GM12878 (cell line): ENCODE data around the gene AIF1. TPM values are rescaled to one million over a fixed set of nuclear protein-coding genes. Genes with fewer than 3 reads are reported as not detected.

Experiments
- ATAC-seq: fragments of 200-7000 bp; cut with Tn5 transposase; 3 replicates; pipeline ENCODE4 v1.9.1; 2020; ENCODE audit warnings: mild to moderate bottlenecking, moderate library complexity
- BruUV-seq: library from RNA; stranded (reverse); fragments of 400-500 nt; replicated peaks from 2 replicates; lab custom pipeline; 2021; lab: Mats Ljungman, UMichigan
- CTCF ChIA-PET: fragments of 300-600 bp; sonication (Branson Sonifier 250); formaldehyde crosslinking; extraction: SDS; loops from one replicate; lab custom pipeline; 2021; ENCODE audit warnings: inconsistent platforms; lab: Yijun Ruan, JAX
- POLR2A ChIA-PET: fragments of 350-600 bp; formaldehyde crosslinking; extraction: SDS; loops from one replicate; lab custom pipeline; 2021; ENCODE audit warnings: inconsistent platforms; lab: Charles Lee
- RAD21 ChIA-PET: fragments of 300-600 bp; sonication (Branson Sonifier 250); formaldehyde crosslinking; loops from one replicate; lab custom pipeline; 2023; ENCODE audit warnings: antibody characterized with exemption; ENCODE audit not compliant: unreplicated experiment; lab: Charles Lee
- SMC1A ChIA-PET: fragments of 300-600 bp; sonication (Branson Sonifier 250); formaldehyde crosslinking; loops from one replicate; lab custom pipeline; 2023; ENCODE audit not compliant: unreplicated experiment, uncharacterized antibody; lab: Charles Lee
- DNase-seq: peaks from one replicate; pipeline ENCODE4 v3.0.0-alpha.2; 2011; ENCODE audit warnings: low read depth, low spot score
- FAIRE-seq: peaks from 3 replicates; lab custom pipeline; 2011; peaks lifted over from hg19 to GRCh38; lab: Jason Lieb, UNC
- H2AFZ ChIP-seq: 2 replicates; pipeline ENCODE4 v1.6.0; 2011; ENCODE audit warnings: low read depth, low read length, control low read depth; ENCODE audit not compliant: control insufficient read depth
- H3K27ac ChIP-seq: 2 replicates; pipeline ENCODE4 v1.5.1; 2011; ENCODE audit warnings: control low read depth; ENCODE audit not compliant: control insufficient read depth, insufficient read depth
- H3K27me3 ChIP-seq, 2 experiments: replicated peaks in 1 of 2; 2 replicates each; pipeline versions ENCODE4 v1.6.0 to v1.6.1; 2011; ENCODE audit warnings: low read length in 1 of 2; ENCODE audit not compliant: control insufficient read depth in 2 of 2, insufficient read depth in 2 of 2
- H3K36me3 ChIP-seq, 2 experiments: 2 replicates each; pipeline ENCODE4 v1.5.1; 2011; ENCODE audit warnings: low read length in 1 of 2; ENCODE audit not compliant: control insufficient read depth in 2 of 2, insufficient read depth in 2 of 2
- H3K4me1 ChIP-seq: 2 replicates; pipeline ENCODE4 v1.6.1; 2011; ENCODE audit warnings: mild to moderate bottlenecking, low read length, moderate library complexity, mixed read lengths; ENCODE audit not compliant: control insufficient read depth, insufficient read depth
- H3K4me2 ChIP-seq: 2 replicates; pipeline ENCODE4 v1.6.0; 2011; ENCODE audit warnings: control low read depth; ENCODE audit not compliant: control insufficient read depth, insufficient read depth
- H3K4me3 ChIP-seq: fragments of 200-600 bp; sonication (generic); 2 replicates; pipeline ENCODE4 v1.5.1; 2016
- H3K79me2 ChIP-seq: 2 replicates; pipeline ENCODE4 v1.6.0; 2011; ENCODE audit warnings: low read length; ENCODE audit not compliant: control insufficient read depth, insufficient read depth
- H3K9ac ChIP-seq: 2 replicates; pipeline ENCODE4 v1.8.0; 2011; ENCODE audit warnings: low read length, control low read depth, mixed read lengths; ENCODE audit not compliant: control insufficient read depth, insufficient read depth
- H3K9me3 ChIP-seq: replicated peaks from 3 replicates; pipeline ENCODE4 v1.5.1; 2011; ENCODE audit warnings: mild to moderate bottlenecking, low read length; ENCODE audit not compliant: control insufficient read depth, insufficient read depth
- H4K20me1 ChIP-seq: 2 replicates; pipeline ENCODE4 v1.6.0; 2011; ENCODE audit not compliant: control insufficient read depth, insufficient read depth
- ASH2L ChIP-seq: fragments of 300-600, 200-600 bp; sonication (generic); IDR thresholded peaks from 2 replicates; pipeline ENCODE4 v1.6.1; 2017; ENCODE audit warnings: low read depth, mild to moderate bottlenecking, borderline replicate concordance
- EED ChIP-seq: sonication (generic); IDR thresholded peaks from 2 replicates; pipeline ENCODE4 v1.6.1; 2016; ENCODE audit warnings: antibody characterized with exemption, low read depth
- EP300 ChIP-seq, 2 experiments: fragments of 150-350 bp in 1 of 2; IDR thresholded peaks; 2 replicates each; pipeline ENCODE4 v1.6.1; 2011 to 2012; ENCODE audit warnings: low read depth in 2 of 2, low read length in 2 of 2, borderline replicate concordance in 1 of 2, improper control_type of control experiment in 1 of 2, inconsistent platforms in 1 of 2; ENCODE audit not compliant: control insufficient read depth in 1 of 2
- GABPA ChIP-seq: IDR thresholded peaks from 2 replicates; pipeline ENCODE4 v1.6.1; 2014; ENCODE audit warnings: antibody characterized with exemption, low read depth, mild to moderate bottlenecking, inconsistent platforms
- IRF4 ChIP-seq: IDR thresholded peaks from 2 replicates; pipeline ENCODE4 v1.6.1; 2011; ENCODE audit warnings: low read depth, low read length
- JUNB ChIP-seq: IDR thresholded peaks from 2 replicates; pipeline ENCODE4 v1.6.1; 2016; ENCODE audit warnings: antibody characterized with exemption, mild to moderate bottlenecking
- NFYA ChIP-seq: IDR thresholded peaks from 2 replicates; pipeline ENCODE4 v1.6.1; 2011; ENCODE audit warnings: low read depth, mild to moderate bottlenecking, low read length, improper control_type of control experiment, borderline replicate concordance
- PML ChIP-seq: IDR thresholded peaks from 2 replicates; pipeline ENCODE4 v1.6.1; 2012; ENCODE audit warnings: low read length, inconsistent platforms
- POU2F2 ChIP-seq: IDR thresholded peaks from 3 replicates; pipeline ENCODE4 v1.6.1; 2011; ENCODE audit warnings: low read depth, mild to moderate bottlenecking, low read length, borderline replicate concordance
- RCOR1 ChIP-seq: conservative IDR thresholded peaks from 2 replicates; pipeline ENCODE4 v1.6.1; 2012; ENCODE audit warnings: low read depth, low read length, improper control_type of control experiment
- STAT1 ChIP-seq: fragments of 450-650 bp; conservative IDR thresholded peaks from 2 replicates; pipeline ENCODE4 v1.6.1; 2014; ENCODE audit warnings: antibody characterized with exemption, mild to moderate bottlenecking
- YY1 ChIP-seq: IDR thresholded peaks from 2 replicates; pipeline ENCODE4 v1.6.1; 2011; ENCODE audit warnings: low read depth, mild to moderate bottlenecking, low read length
- ZNF207 ChIP-seq: fragments of 450-650 bp; IDR thresholded peaks from 2 replicates; pipeline ENCODE4 v1.6.1; 2014; ENCODE audit warnings: antibody characterized with exemption, mild to moderate bottlenecking, borderline replicate concordance
- ZNF274 ChIP-seq: IDR thresholded peaks from one replicate; pipeline ENCODE4 v1.8.0; 2011; ENCODE audit not compliant: insufficient read length, insufficient read depth
- WGBS: methylation state at CpG from one replicate; pipeline ENCODE4 v1.1.6; 2016; ENCODE audit warnings: low lambda C conversion rate; ENCODE audit not compliant: insufficient replicate concordance, insufficient coverage; ENCODE audit errors: missing lambda C conversion rate; 5-methylcytosine and 5-hydroxymethylcytosine counted together
- in situ Hi-C: fragments of 300-500 bp; cut with MboI; formaldehyde crosslinking; loops from 9 replicates; pipeline ENCODE4 v1.14.3; 2018; ENCODE audit warnings: mixed read lengths
- intact Hi-C: fragments of 100-400 bp; cut with micrococcal nuclease; formaldehyde crosslinking; loops from one replicate; pipeline ENCODE4 v1.14.2; 2022; ENCODE audit not compliant: unreplicated experiment
- polyA plus RNA-seq, 11 experiments: library from polyadenylated mRNA; depleted of rRNA in 4 of 11; unstranded in 6 of 11; stranded (reverse) in 5 of 11; fragments of >200 nt; fragmentation: Nextera tagmentation in 4 of 11; fragmentation: Illumina TruSeq in 1 of 11; extraction: Ambion mirVana in 4 of 11; extraction: Trizol in 1 of 11; gene quantifications; 1 replicate in 1 of 11; 2 replicates in 10 of 11; pipeline versions ENCODE4 v1.2.1 to v1.2.3, GENCODE V29; 2011 to 2016; ENCODE audit warnings: inconsistent platforms in 2 of 11, missing spikeins in 2 of 11, low read depth in 1 of 11
- total RNA-seq, 4 experiments: library from RNA; depleted of rRNA in 3 of 4; stranded (reverse); fragments of >200 nt in 3 of 4; fragmentation: Illumina TruSeq in 1 of 4; extraction: Trizol in 1 of 4; gene quantifications; 2 replicates each; pipeline versions ENCODE4 v1.2.1 to v1.2.3, GENCODE V29; 2013 to 2021
- TF ChIP-seq, protein P1 (sequence below): fragments of 450-650 bp; IDR thresholded peaks from 2 replicates; pipeline ENCODE4 v1.6.1; 2014; ENCODE audit warnings: mild to moderate bottlenecking
- TF ChIP-seq, protein P2 (sequence below): fragments of 450-650 bp; IDR thresholded peaks from 2 replicates; pipeline ENCODE4 v1.6.1; 2017; ENCODE audit warnings: low read depth, mild to moderate bottlenecking, moderate library complexity
- TF ChIP-seq, protein P3 (sequence below): fragments of 450-650 bp; formaldehyde crosslinking; IDR thresholded peaks from 2 replicates; pipeline ENCODE4 v1.4.0; 2022; ENCODE audit warnings: mild to moderate bottlenecking, moderate library complexity

Gene AIF1
- total and polyA plus RNA-seq, 10 of the 15 experiments (the other 5 are each of a cell fraction or from before 2014, with no cell fraction given): 1.9 to 256 (median 134) TPM

DNA sequence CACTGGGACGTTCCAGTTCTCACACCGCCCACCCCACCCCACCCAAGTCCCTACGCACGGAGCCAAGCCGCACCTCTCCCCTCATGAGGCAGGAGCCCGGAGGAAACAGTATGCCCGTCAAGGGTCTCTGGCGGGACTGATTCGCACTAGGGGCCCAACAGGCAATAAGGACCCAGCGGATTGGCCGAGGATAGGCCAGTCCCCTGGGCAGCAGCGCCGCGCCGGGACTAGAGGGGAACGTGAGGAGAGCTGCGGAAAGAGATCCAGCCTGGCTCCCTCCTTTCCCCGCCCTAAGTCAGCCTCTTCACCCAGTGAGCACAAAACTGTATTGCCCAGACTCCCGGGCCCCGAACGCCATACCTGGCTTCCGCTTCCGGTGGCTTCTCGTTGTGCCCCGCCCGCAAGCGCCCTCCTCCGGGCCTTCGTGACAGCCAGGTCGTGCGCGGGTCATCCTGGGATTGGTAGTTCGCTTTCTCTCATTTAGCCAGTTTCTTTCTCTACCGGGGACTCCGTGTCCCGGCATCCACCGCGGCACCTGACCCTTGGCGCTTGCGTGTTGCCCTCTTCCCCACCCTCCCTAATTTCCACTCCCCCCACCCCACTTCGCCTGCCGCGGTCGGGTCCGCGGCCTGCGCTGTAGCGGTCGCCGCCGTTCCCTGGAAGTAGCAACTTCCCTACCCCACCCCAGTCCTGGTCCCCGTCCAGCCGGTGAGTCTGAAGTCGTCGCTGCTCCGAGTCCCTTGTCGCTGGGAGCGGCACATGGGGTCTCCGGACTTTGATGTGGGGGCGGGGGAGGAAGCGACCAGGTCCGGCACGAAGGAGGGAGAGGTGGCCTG lies 50.7 kb downstream of the AIF1 start, which contains the start of gene CSNK2B:
TSS of gene CSNK2B (plus strand) at position 580 of the 836 bp plus-strand sequence. CDS start 752 bp downstream, outside the sequence.
- peaks cover 15 to 35% of the 10 kb centered on the region in 2 experiments for H3K36me3 ChIP-seq
- ATAC-seq (peak; percentile 89), FAIRE-seq (peak; percentile 96)
- TF ChIP-seq IRF4: no peak
- TF ChIP-seq PML: peak; percentile 61
- TF ChIP-seq GABPA: peak; percentile 91
- TF ChIP-seq NFYA: no peak
- TF ChIP-seq ZNF207: no peak; the same call in 1 of the 2 replicates
- no peak for TF ChIP-seq ZNF274
- TF ChIP-seq EED: no peak
- no peak for TF ChIP-seq STAT1
- TF ChIP-seq JUNB: no peak
- TF ChIP-seq EP300 (IDR thresholded peaks at IDR 0.05; ENCODE audit: borderline replicate concordance in 1 of 2, control insufficient read depth in 1 of 2, low read depth in 2 of 2, low read length in 2 of 2): no peak
- peak; percentile 60; the same call in 2 of the 3 replicates for TF ChIP-seq POU2F2
- no peak for TF ChIP-seq ASH2L
- TF ChIP-seq, protein P1, sequence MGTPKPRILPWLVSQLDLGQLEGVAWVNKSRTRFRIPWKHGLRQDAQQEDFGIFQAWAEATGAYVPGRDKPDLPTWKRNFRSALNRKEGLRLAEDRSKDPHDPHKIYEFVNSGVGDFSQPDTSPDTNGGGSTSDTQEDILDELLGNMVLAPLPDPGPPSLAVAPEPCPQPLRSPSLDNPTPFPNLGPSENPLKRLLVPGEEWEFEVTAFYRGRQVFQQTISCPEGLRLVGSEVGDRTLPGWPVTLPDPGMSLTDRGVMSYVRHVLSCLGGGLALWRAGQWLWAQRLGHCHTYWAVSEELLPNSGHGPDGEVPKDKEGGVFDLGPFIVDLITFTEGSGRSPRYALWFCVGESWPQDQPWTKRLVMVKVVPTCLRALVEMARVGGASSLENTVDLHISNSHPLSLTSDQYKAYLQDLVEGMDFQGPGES: 0 out of 2 replicates have a peak, but pooled peaks have one; percentile 32
- TF ChIP-seq, protein P2, sequence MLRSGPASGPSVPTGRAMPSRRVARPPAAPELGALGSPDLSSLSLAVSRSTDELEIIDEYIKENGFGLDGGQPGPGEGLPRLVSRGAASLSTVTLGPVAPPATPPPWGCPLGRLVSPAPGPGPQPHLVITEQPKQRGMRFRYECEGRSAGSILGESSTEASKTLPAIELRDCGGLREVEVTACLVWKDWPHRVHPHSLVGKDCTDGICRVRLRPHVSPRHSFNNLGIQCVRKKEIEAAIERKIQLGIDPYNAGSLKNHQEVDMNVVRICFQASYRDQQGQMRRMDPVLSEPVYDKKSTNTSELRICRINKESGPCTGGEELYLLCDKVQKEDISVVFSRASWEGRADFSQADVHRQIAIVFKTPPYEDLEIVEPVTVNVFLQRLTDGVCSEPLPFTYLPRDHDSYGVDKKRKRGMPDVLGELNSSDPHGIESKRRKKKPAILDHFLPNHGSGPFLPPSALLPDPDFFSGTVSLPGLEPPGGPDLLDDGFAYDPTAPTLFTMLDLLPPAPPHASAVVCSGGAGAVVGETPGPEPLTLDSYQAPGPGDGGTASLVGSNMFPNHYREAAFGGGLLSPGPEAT: peak; percentile 32; the same call in 1 of the 2 replicates
- TF ChIP-seq, protein P3, sequence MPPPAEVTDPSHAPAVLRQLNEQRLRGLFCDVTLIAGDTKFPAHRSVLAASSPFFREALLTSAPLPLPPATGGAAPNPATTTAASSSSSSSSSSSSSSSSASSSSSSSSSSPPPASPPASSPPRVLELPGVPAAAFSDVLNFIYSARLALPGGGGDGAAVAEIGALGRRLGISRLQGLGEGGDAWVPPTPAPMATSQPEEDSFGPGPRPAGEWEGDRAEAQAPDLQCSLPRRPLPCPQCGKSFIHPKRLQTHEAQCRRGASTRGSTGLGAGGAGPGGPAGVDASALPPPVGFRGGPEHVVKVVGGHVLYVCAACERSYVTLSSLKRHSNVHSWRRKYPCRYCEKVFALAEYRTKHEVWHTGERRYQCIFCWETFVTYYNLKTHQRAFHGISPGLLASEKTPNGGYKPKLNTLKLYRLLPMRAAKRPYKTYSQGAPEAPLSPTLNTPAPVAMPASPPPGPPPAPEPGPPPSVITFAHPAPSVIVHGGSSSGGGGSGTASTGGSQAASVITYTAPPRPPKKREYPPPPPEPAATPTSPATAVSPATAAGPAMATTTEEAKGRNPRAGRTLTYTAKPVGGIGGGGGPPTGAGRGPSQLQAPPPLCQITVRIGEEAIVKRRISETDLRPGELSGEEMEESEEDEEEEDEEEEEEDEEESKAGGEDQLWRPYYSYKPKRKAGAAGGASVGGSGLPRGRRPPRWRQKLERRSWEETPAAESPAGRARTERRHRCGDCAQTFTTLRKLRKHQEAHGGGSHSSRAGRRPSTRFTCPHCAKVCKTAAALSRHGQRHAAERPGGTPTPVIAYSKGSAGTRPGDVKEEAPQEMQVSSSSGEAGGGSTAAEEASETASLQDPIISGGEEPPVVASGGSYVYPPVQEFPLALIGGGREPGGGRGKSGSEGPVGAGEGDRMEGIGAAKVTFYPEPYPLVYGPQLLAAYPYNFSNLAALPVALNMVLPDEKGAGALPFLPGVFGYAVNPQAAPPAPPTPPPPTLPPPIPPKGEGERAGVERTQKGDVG (CRISPR knock-in tag): no peak
- TF ChIP-seq RCOR1: no peak
- peak; percentile 84 for TF ChIP-seq YY1

More for the DNA sequence above, 50.7 kb downstream of the AIF1 start, which contains the start of gene CSNK2B:
- H3K4me3 ChIP-seq: peak within 1 kb of the TSS; percentile 93
- H3K4me2 ChIP-seq: peak within 1 kb of the TSS; percentile 95
- ChIA-PET POLR2A (interaction anchor here (0.5 to 5.9 kb wide), 13 partner anchors 8 to 294 kb away, joined by 3 to 107 read pairs (median 4); partner anchors contain the start of genes APOM, BAG6, LSM2 and LTB), RAD21 (interaction anchor here (0.8 to 1.6 kb wide), 6 partner anchors 12 to 172 kb away, joined by 3 to 8 read pairs (median 4); partner anchors contain the start of genes BAG6, NCR3 and TNF), SMC1A (interaction anchor here (0.7 to 2.6 kb wide), 4 partner anchors 11 to 72 kb away, joined by 3 to 31 read pairs (median 3); partner anchors contain the start of genes APOM and BAG6), CTCF (interaction anchor here (0.9 to 2.3 kb wide), 4 partner anchors 14 to 166 kb away, joined by 3 to 15 read pairs (median 6); partner anchors contain the start of gene BAG6)
- 0% methylated on average over 61 of the region's 63 CpGs for WGBS
- H4K20me1 ChIP-seq: no peaks in the 10 kb centered on the region
- intact Hi-C loops (loop anchor here (1.0 to 5.0 kb wide), 3 partner anchors 45 to 167 kb away; partner anchors contain the start of genes CLIC1 and PRRC2A), in situ Hi-C loops (no loop called here)
- DNase-seq: peak; percentile 91
- BruUV-seq: no TSS peak
- H3K4me1 ChIP-seq: peaks cover 37% of the 10 kb centered on the region
- H3K9me3 ChIP-seq: no peaks in the 10 kb centered on the region
- H3K79me2 ChIP-seq: peaks cover 51% of the 10 kb centered on the region
- H3K27ac ChIP-seq: peak within 1 kb of the TSS; percentile 94
- H2AFZ ChIP-seq: peak within 1 kb of the TSS; percentile 77
- H3K27me3 ChIP-seq: no peaks in the 10 kb centered on the region
- H3K9ac ChIP-seq: peak within 1 kb of the TSS; percentile 97
